NCI-H345 (cell line): ENCODE measurements around the gene TSPAN4.

Experiments used
- DNase-seq: peaks from one replicate; lab custom pipeline; 2025; lab: John Stamatoyannopoulos, UW

TSPAN4 gene

GRCh38 chr11:850775-851763, 8.4 kb downstream of the TSPAN4 start:
- no peak for DNase-seq

DNA sequence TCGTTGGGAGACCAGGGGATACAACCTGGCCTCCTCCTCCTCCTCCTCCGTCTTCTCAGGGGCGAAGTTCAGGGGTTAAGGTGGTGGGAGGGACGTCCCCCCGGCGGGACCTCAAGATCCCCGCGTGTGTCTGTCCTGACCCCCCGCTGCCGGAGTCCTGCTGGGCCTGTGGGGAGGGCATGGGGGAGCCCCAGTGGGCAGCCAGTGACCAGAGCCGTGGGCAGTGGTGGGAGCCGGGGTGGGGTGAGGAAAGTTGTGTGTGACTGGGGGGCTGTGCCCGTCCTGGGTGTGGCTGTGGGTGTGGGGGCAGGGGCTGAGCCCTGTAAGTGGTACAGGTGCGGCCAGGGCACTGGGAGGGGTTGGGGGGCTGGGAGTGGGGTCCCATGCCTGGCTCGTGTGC, 10.1 kb downstream of the TSPAN4 start:
- DNase-seq, result no peak

DNA sequence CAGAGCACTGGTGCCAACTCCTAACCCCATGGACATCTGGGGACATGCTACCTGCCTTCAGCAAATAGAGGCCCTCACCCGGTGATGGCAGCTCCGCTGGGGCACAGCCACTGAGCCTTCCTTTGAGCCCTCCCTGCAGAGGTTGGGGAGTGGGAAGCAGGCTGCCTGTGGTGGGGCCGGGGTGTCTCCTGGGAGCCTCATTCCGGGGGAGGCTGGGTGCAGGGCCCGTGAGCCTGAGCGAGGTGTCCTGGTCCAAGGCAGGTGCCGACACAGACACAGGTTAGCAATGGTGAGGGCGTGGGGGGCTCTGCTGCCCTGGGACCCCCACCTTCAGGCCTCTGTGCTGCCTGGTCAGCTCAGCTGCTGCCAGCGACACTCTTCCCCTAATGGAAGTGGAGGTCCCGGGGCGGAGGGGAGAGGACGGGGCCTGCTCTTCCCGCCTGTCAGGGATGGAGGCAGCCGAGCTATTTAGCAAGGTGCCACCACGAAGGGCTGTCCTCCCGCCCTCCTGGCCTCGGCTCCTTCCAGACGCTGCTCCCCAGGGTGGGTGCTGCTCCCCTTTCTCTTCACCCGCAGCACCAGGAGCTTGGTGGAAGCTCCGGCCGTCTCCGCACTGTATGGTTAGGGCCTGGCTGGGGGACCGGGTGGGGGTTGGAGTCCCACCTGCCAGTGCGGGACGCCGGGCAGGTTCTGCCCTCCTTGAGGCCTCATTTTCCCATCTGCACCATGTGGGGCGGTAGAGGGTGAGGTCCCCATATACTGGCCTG, 11.2 kb downstream of the TSPAN4 start:
- no peak for DNase-seq

GRCh38 chr11:854601-855329, 12.1 kb downstream of the TSPAN4 start:
- DNase-seq, result no peak

- no peak for DNase-seq
These were observed 12.7 kb downstream of the TSPAN4 start for GRCh38 chr11:855330-855674.

GRCh38 chr11:855796-856195, 13.1 kb downstream of the TSPAN4 start:
- DNase-seq, result no peak

DNA sequence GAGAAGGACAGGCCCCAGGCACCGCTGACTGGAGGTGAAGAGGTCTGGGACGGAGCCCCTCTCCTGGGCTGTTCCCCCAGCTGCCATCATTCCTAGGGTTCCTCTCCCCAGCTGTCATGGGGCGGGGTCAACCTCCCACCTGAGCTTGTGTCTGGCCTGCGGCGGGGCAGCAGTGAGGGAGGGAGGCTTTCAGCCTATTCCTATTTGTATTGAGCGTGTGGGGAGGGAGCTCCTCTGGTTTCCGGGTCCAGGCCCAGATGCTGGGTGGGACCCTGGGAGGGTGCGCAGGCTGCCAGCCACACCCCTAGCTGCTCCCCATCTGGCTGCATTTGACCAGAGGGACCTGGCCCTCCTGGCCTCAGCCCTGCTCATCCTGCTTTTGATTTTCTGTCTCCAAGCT, 13.7 kb downstream of the TSPAN4 start:
- no peak for DNase-seq

DNA sequence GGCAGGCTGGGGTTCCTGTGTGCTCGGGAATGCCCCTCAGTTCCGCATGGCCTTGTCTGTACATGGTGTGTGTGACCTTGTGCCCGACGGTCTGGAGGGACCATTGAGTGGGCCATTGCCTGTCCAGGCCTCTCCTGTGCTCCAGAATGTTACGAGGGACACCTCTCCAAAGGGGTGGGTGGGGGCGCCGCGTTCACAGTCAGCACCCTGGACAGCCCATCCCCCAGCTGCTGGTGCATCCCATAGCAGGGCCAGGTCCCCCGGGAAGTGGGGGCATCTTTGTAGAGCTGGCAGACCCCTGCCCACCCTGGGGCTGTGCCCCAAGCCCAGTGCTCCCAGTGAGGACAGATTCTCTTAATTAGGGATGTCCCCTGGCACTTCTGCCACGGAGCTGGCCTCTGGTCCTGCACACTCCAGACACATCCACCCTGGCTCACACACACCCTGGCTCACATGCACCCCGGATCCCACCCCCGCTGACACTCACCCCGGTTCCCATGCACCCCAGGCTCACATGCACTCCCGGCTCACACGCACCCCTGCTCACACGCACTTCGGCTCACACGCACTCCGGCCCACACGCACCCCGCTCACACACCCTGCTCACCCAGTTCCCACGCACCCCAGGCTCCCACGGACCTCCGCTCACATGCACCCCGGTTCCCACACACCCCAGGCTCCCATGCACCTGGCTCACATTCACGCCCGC, 15.6 kb downstream of the TSPAN4 start:
- no peak for DNase-seq

- DNase-seq, result no peak
These were observed 16.2 kb downstream of the TSPAN4 start for GRCh38 chr11:858762-859339.

GRCh38 chr11:859394-860131, 16.9 kb downstream of the TSPAN4 start:
- DNase-seq, result peak; percentile 90

DNA sequence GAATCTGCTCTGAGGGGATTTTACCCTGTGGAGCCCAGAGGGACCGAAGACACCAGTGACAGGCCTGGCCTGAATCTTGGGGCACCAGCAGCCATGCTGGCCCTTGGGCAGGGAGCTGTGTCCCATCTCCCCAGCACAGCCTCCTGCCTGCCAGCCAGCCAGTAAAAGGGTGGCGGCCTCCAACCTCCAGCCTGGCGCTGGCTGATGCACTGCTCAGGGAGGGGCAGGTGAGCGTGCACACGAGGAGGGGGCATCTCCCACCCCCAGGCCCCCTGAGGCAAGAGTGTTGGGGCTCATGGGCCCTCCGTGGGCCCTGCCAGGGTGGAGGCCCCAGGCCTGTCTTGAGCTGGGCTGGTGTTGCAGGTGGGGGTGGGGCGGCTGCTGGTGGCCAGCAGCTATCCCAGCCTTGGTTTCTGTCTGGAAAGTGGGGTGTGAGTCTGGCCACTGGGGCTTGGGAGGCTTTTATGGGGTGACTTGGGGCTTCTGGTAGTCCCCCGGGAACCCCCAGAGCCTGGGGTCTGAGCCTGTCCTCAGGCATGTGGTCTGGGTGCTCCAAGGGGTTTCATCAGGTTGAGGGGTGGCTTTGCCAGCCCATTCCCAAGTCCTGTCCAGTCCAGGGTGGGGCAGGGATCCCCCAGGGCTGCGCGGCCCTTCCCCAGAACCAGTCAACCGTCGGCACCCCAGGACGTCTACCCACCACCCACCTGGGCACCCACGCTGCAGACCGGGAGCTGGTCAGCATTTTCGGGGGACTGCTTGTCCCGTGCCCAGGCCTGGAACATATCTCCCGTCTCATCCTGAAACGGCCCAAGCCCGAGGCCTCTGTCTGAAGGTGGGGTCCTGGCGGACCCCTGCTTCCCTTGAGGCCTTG, 17.8 kb downstream of the TSPAN4 start:
- DNase-seq, result no peak

DNA sequence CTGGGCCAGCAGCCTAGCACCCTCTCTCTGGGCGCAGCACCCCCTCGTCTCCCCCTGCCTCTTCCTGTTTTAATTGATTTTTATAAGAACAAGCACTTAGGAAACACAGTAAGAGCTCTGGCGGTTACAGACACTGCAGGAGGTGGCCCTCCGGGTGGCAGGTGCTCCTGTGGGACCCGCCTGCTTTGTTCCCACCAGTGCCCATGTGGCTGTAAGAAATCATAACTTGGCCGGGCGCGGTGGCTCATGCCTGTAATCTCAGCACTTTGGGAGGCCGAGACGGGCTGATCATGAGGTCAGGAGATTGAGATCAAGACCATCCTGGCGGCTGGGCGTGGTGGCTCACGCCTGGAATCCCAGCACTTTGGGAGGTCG, 18.4 kb downstream of the TSPAN4 start:
- DNase-seq, result peak; percentile 75

GRCh38 chr11:862081-862661, 19.5 kb downstream of the TSPAN4 start:
- peak; percentile 34 for DNase-seq

GRCh38 chr11:862696-863022, 20.0 kb downstream of the TSPAN4 start:
- DNase-seq, result no peak

GRCh38 chr11:863023-863909, 20.6 kb downstream of the TSPAN4 start:
- no peak for DNase-seq

- DNase-seq, result no peak
These were observed 21.5 kb downstream of the TSPAN4 start for GRCh38 chr11:863910-864827.

GRCh38 chr11:864898-865297, 22.2 kb downstream of the TSPAN4 start:
- DNase-seq, result no peak
